PC-9 (cell line): Measurements from ENCODE around the gene TLK2. TPM values are rescaled to one million over a fixed set of nuclear protein-coding genes. Genes with fewer than 3 reads are reported as not detected.

ENCODE experiments used
- BruUV-seq: library from RNA; stranded (reverse); fragments of 400-500 nt; replicated peaks from 2 replicates; lab custom pipeline; 2021; lab: Mats Ljungman, UMichigan
- CTCF ChIA-PET: fragments of 300-600 bp; sonication (Branson Sonifier 250); formaldehyde crosslinking; loops from one replicate; lab custom pipeline; 2022; ENCODE audit warnings: antibody characterized with exemption; lab: Charles Lee
- POLR2A ChIA-PET: fragments of 300-600 bp; sonication (Branson Sonifier 250); formaldehyde crosslinking; loops from one replicate; lab custom pipeline; 2022; ENCODE audit warnings: antibody characterized with exemption; ENCODE audit not compliant: unreplicated experiment; lab: Charles Lee
- DNase-seq, 2 experiments: peaks; one replicate each; pipeline versions ENCODE4 v3.0.0 to v3.0.0-alpha.2; 2015 to 2022; ENCODE audit warnings: mixed read lengths in 1 of 2
- H2AFZ ChIP-seq: fragments of 200-600 bp; sonication (generic); 2 replicates; pipeline ENCODE4 v1.8.1; 2017; ENCODE audit warnings: antibody characterized with exemption
- H3F3A ChIP-seq: fragments of 200-600 bp; sonication (generic); 2 replicates; pipeline ENCODE4 v1.8.1; 2017; ENCODE audit warnings: antibody characterized with exemption, mild to moderate bottlenecking, low read depth; ENCODE audit not compliant: insufficient read depth
- H3K27ac ChIP-seq: fragments of 200-600 bp; sonication (generic); 2 replicates; pipeline ENCODE4 v1.6.1; 2016; ENCODE audit warnings: mixed run types
- H3K27me3 ChIP-seq: fragments of 200-600 bp; sonication (generic); 2 replicates; pipeline ENCODE4 v1.6.1; 2016; ENCODE audit warnings: low read depth, mixed run types; ENCODE audit not compliant: insufficient read depth
- H3K36me3 ChIP-seq: fragments of 200-600 bp; sonication (generic); 2 replicates; pipeline ENCODE4 v1.6.1; 2016; ENCODE audit warnings: low read depth, mixed run types
- H3K4me1 ChIP-seq: fragments of 200-600 bp; sonication (generic); replicated peaks from 2 replicates; pipeline ENCODE4 v1.6.1; 2016; ENCODE audit warnings: mixed run types; ENCODE audit not compliant: insufficient read depth
- H3K4me2 ChIP-seq: fragments of 200-600 bp; sonication (generic); 2 replicates; pipeline ENCODE4 v1.6.1; 2017; ENCODE audit warnings: mixed run types
- H3K4me3 ChIP-seq: fragments of 200-600 bp; sonication (generic); 2 replicates; pipeline ENCODE4 v1.6.1; 2016; ENCODE audit warnings: mixed run types
- H3K79me2 ChIP-seq: fragments of 200-600 bp; sonication (generic); 2 replicates; pipeline ENCODE4 v1.6.1; 2017; ENCODE audit warnings: low read depth, mixed run types
- H3K9me2 ChIP-seq: fragments of 200-600 bp; sonication (generic); 2 replicates; pipeline ENCODE4 v1.8.1; 2017; ENCODE audit warnings: mild to moderate bottlenecking; ENCODE audit not compliant: insufficient read depth
- H3K9me3 ChIP-seq: fragments of 200-600 bp; sonication (generic); 2 replicates; pipeline ENCODE4 v1.8.1; 2016; ENCODE audit warnings: low read depth; ENCODE audit not compliant: insufficient read depth
- H4K20me1 ChIP-seq: fragments of 200-600 bp; sonication (generic); 2 replicates; pipeline ENCODE4 v1.8.1; 2017; ENCODE audit not compliant: insufficient read depth
- EZH2 ChIP-seq: fragments of 200-600 bp; sonication (generic); IDR thresholded peaks from 2 replicates; pipeline ENCODE4 v1.8.0; 2017; ENCODE audit warnings: antibody characterized with exemption, low read depth
- intact Hi-C: fragments of 100-400 bp; cut with micrococcal nuclease; formaldehyde crosslinking; loops from one replicate; pipeline ENCODE4 v1.10.0; 2022; ENCODE audit not compliant: unreplicated experiment
- total RNA-seq: library from RNA; stranded (reverse); gene quantifications from 2 replicates; pipeline ENCODE4 v1.2.3, GENCODE V29; 2021
- TF ChIP-seq, protein P1 (sequence below): fragments of 200-600 bp; sonication (generic); conservative IDR thresholded peaks from 2 replicates; pipeline ENCODE4 v1.6.1; 2017; ENCODE audit warnings: mixed run types, antibody characterized with exemption, mild to moderate bottlenecking, moderate library complexity

TLK2 gene
- total RNA-seq, 1 experiment from 2014 or later = 40.7 TPM

DNA sequence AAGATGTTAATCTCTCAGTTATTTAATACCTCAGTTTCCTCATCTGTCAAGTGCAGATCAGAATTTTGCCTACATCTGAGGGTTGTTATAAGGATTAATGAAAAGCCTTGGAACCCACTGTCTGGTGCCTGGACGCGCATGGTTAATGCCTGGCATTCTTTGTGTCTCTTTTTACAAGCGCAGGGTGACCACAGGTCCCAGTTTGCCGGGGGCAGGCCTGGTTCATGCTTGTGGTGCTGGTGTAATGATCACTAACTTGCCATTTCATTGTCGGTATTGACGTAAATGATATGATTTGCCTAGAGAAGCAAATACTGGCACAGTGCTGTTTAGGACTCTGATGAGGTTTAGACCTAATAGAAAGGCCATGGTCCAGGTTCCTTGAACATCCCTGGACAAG, 172.0 kb downstream of the TLK2 start:
- Histone ChIP-seq H3K4me3 (no peak overlapping the region), H3K79me2 (no peaks in the 10 kb centered on the region), H3K4me1 (peaks cover 9% of the 10 kb centered on the region; the same call in 1 of the 2 replicates), H3K27me3 (no peaks in the 10 kb centered on the region; the same call in 1 of the 2 replicates), H3K36me3 (no peaks in the 10 kb centered on the region), H4K20me1 (no peaks in the 10 kb centered on the region), H2AFZ (no peak overlapping the region), H3F3A (0 out of 2 replicates have a peak, but pooled peaks cover 4% of the 10 kb centered on the region), H3K27ac (no peak overlapping the region), H3K9me3 (no peaks in the 10 kb centered on the region), H3K4me2 (no peak overlapping the region), H3K9me2 (no peaks in the 10 kb centered on the region)
- intact Hi-C loops = no loop called here
- BruUV-seq = no TSS peak
- no peak for DNase-seq
- TF ChIP-seq EZH2 = no peak
- TF ChIP-seq, protein P1, sequence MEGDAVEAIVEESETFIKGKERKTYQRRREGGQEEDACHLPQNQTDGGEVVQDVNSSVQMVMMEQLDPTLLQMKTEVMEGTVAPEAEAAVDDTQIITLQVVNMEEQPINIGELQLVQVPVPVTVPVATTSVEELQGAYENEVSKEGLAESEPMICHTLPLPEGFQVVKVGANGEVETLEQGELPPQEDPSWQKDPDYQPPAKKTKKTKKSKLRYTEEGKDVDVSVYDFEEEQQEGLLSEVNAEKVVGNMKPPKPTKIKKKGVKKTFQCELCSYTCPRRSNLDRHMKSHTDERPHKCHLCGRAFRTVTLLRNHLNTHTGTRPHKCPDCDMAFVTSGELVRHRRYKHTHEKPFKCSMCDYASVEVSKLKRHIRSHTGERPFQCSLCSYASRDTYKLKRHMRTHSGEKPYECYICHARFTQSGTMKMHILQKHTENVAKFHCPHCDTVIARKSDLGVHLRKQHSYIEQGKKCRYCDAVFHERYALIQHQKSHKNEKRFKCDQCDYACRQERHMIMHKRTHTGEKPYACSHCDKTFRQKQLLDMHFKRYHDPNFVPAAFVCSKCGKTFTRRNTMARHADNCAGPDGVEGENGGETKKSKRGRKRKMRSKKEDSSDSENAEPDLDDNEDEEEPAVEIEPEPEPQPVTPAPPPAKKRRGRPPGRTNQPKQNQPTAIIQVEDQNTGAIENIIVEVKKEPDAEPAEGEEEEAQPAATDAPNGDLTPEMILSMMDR = no peak
- CTCF ChIA-PET = no interaction called here
- POLR2A ChIA-PET = no interaction called here

DNA sequence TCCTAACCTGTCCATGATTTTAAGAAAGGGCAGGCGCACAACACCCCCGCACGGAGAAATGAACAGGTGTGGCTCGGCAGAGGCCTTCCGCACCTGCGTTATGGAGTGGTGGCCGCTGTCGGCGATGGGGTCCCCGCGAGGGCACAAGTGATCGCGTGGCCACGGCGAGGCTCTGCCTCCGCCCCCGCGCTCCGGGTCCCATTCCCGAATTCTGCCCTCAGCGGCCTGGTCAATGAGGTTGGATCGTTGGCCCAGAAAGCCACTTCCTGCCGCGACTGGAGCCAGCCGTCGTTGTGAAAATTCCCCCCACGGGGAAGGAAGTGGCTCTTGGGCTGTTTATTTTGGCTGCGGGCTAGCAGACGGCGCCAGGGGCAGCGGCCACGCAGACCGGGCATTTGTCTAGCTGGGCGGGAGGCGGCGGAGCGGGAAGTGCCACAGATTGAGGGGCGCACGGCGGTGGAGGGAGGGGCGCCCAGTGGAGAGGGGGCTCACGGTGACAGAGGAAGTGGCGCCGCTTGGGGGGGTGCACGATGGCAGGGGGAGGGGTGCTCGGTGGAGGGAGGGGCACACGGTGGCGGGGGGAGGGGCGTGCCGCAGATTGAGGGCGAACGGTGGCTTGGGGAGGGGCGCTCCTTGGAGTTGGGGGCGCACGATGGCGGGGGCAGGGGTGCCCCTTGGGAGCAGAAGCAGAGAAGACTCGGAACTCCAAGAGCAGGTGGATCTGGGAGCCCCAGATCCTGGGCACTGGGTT, 173.8 kb downstream of the TLK2 start:
- H3K79me2 ChIP-seq = no peaks in the 10 kb centered on the region
- BruUV-seq = no TSS peak
- intact Hi-C loops = no loop called here
- no peaks in the 10 kb centered on the region; the same call in 1 of the 2 replicates for H3K27me3 ChIP-seq
- ChIA-PET POLR2A (interaction anchor here (0.6 kb wide), 1 partner anchor 33 kb away, joined by 3 read pairs; no protein-coding TSS in a partner anchor), CTCF (no interaction called here)
- H2AFZ ChIP-seq = peak overlapping the region; percentile 78
- peak overlapping the region; percentile 94 for H3K4me2 ChIP-seq
- 0 out of 2 replicates have a peak, but pooled peaks cover 2% of the 10 kb centered on the region for H3F3A ChIP-seq
- TF ChIP-seq, protein P1 = no peak
- TF ChIP-seq EZH2 = no peak
- peak in 1 of 2 experiments; percentile 48 for DNase-seq
- no peaks in the 10 kb centered on the region for H4K20me1 ChIP-seq
- no peaks in the 10 kb centered on the region for H3K9me3 ChIP-seq
- peaks cover 9% of the 10 kb centered on the region; the same call in 1 of the 2 replicates for H3K4me1 ChIP-seq
- H3K9me2 ChIP-seq = no peaks in the 10 kb centered on the region
- peak overlapping the region; percentile 62 for H3K4me3 ChIP-seq
- no peak overlapping the region for H3K27ac ChIP-seq
- no peaks in the 10 kb centered on the region for H3K36me3 ChIP-seq

DNA sequence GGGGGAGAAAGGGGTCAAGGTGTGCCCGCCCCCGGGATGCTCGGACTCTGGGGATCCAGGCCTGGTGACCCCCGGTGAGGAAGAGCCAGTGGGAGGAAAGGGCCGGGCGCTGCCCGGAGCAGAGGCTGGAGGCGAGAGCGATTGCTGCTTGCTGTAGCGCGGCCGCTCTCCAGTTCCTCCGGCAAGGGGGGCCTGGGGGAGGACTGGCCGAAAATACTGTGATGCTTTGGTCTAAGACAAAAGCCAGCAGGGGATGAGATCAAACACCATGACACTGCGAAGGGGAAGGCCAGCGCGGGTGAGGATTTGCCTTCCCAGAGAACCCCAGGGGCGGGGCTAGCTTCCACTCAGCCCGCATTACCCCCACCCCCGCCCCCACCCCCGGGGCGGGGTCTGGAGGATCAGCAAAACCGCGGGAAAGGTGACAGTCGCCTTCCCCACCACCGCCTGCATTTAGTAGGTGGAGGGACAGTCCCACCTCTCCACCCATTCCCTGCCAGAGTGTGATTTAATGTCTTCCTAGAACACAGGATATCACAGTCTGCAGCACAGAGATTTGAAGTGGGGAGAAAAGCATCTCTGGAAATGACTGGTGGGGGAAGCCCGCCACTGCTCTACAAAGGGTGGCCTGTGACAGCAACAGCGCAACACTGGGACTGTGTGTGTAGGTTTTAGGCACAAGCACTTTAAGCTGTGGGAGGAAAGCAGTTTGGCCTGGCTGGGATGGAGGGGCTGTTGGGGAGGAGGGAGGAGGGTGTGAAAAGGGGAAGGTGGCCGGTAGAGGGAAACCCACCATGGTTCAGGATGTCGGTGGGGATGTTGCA, 174.6 kb downstream of the TLK2 start:
- Histone ChIP-seq H3K9me2 (no peaks in the 10 kb centered on the region), H3K79me2 (no peaks in the 10 kb centered on the region), H3K4me1 (peaks cover 9% of the 10 kb centered on the region; the same call in 1 of the 2 replicates), H3K36me3 (no peaks in the 10 kb centered on the region), H3K9me3 (no peaks in the 10 kb centered on the region), H3K4me3 (peak overlapping the region; percentile 62), H3K27ac (no peak overlapping the region), H3F3A (no peaks in the 10 kb centered on the region), H4K20me1 (no peaks in the 10 kb centered on the region), H3K27me3 (no peaks in the 10 kb centered on the region; the same call in 1 of the 2 replicates), H2AFZ (peak overlapping the region; percentile 78), H3K4me2 (peak overlapping the region; percentile 94)
- BruUV-seq = no TSS peak
- ChIA-PET CTCF (interaction anchor here (0.6 kb wide), 1 partner anchor 695 kb away, joined by 3 read pairs; no protein-coding TSS in a partner anchor), POLR2A (interaction anchor here (0.6 kb wide), 1 partner anchor 34 kb away, joined by 3 read pairs; no protein-coding TSS in a partner anchor)
- DNase-seq = peak in 1 of 2 experiments; percentile 65
- no peak for TF ChIP-seq EZH2
- TF ChIP-seq, protein P1 = no peak
- intact Hi-C loops = no loop called here
